Measurements from ENCODE around the gene FBXW5.

The FBXW5 gene

DNA sequence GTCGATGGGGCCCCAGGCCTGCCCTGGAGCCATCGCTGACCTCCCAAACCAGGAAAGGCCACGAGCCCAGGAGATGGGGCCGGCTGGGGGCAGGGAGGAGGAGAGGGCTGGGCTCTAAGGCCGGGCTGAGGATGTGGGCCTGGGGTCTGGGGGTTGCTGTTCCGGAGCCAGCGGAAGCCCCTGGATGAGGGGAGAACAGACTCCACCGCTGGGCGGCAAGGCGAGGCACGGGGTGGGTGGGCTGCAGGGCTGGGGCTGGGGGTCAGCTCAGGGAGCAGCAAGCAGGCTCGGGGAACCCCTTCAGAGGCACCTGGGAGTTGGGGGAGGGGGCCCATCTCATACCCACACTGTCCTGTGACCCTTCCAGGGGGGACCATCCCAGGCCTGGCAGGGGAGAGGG lies 19.2 kb upstream of the FBXW5 start:
- TF ChIP-seq, protein P1, sequence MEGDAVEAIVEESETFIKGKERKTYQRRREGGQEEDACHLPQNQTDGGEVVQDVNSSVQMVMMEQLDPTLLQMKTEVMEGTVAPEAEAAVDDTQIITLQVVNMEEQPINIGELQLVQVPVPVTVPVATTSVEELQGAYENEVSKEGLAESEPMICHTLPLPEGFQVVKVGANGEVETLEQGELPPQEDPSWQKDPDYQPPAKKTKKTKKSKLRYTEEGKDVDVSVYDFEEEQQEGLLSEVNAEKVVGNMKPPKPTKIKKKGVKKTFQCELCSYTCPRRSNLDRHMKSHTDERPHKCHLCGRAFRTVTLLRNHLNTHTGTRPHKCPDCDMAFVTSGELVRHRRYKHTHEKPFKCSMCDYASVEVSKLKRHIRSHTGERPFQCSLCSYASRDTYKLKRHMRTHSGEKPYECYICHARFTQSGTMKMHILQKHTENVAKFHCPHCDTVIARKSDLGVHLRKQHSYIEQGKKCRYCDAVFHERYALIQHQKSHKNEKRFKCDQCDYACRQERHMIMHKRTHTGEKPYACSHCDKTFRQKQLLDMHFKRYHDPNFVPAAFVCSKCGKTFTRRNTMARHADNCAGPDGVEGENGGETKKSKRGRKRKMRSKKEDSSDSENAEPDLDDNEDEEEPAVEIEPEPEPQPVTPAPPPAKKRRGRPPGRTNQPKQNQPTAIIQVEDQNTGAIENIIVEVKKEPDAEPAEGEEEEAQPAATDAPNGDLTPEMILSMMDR (IDR thresholded peaks at IDR 0.05; ENCODE audit: low read depth, low read length), result no peak
- no peak overlapping the region for H3K4me3 ChIP-seq (ENCODE audit: low read depth, low read length)

DNA sequence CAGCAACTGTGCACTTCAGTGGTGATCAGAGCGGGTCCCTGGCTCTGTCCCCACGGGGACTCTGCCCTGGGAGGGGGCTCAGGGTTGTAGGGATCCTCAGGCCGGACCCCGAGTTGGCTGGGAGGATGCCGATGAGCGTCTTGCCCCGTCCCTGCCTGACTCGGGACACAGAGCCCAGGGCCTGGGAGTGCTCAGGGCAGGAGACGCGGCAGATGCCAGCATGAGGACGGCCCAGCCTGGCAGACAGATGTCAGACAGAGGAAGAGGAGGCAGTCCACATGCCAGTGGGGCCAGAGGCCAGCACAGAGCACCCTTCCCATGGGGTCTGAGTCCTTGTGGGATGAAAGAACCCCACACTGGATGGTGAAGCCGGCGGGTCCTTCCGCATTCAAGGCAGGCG lies 18.8 kb upstream of the FBXW5 start:
- TF ChIP-seq, protein P1 (IDR thresholded peaks at IDR 0.05; ENCODE audit: low read depth, low read length), result no peak
- no peak overlapping the region for H3K4me3 ChIP-seq (ENCODE audit: low read depth, low read length)

DNA sequence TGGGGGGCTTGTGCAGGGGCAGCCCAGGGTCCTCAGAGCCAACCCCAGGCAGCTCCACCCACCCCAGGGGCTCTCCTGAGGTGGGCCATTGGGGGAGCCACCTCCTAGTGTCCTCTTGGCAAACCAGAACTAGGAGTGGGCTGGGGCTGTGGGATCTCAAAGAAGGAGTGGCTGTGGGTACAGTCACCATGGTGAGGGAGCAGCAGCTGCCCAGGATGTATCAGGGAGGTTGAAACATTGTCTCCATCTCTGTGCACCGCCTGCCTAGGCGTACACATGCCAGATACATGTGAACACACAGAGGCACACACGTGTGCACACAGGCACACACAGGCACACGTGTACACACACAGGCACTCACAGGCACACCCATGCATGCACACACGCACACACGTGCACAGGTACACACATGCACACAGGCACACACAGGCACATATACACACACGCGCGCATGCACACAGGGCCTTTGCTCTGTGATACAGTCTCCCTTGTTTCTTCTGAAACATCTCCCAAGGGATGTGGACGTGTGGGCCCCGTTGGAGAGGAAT lies 18.2 kb upstream of the FBXW5 start:
- TF ChIP-seq, protein P1 (IDR thresholded peaks at IDR 0.05; ENCODE audit: low read depth, low read length), result no peak
- H3K4me3 ChIP-seq (ENCODE audit: low read depth, low read length), result no peak overlapping the region

DNA sequence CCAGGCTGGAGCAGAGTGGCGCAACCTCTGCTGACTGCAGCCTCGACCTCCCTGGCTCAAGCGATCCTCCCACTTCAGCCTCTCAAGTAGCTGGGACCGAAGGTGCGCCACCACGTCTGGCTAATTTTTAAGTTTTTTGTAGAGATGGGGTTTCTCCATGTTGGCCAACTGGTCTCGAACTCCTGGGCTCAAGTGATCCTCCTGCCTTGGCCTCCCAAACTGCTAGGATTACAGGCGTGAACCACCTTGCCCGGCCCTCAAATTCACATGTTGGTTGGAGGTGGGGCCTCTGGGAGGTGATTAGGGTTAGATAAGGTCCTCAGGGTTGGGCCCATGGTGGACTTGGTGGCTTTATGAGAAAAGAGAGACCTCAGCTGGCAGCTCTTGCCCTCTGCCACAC lies 17.6 kb upstream of the FBXW5 start:
- no peak overlapping the region for H3K4me3 ChIP-seq (ENCODE audit: low read depth, low read length)
- TF ChIP-seq, protein P1 (IDR thresholded peaks at IDR 0.05; ENCODE audit: low read depth, low read length), result no peak

DNA sequence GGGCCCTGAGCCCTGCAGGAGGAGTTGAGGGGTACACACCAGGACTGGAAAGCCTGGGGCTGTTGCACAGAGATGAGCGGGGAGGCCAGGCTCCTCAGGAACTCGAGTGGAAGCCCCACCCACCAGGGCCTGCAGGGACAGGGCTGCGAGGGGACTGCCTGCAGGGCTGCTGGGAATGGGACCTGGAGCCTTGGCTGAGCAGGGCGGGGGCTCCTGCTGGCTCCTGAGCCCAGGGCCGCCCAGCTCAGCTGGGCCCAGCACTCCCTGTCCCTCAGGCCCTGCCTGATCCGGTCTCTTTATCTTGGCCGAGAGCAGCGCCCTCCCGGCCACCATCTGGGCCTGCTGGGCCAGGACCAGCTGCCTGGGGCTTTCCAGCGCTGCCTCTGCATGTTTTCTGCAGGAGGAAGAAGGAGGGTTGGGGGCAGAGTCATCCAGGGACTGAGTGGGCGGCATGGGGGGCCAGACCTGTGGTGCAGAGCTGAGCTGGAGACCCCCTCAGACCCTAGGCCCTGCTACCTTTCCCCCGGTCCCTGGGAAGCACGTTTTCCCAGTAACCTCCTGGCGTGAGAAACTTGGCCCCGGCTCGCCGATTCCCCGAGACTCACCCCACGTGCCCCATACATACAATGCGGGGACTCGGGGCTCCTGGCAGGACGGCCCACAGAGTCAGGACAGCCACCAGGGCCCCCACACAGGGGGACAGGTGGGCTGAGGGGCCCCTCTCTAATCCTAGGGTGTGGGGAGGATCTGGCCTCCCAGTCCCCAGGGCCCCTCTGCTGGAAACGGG lies 16.9 kb upstream of the FBXW5 start:
- TF ChIP-seq, protein P1 (IDR thresholded peaks at IDR 0.05; ENCODE audit: low read depth, low read length), result no peak
- H3K4me3 ChIP-seq (ENCODE audit: low read depth, low read length), result no peak overlapping the region

DNA sequence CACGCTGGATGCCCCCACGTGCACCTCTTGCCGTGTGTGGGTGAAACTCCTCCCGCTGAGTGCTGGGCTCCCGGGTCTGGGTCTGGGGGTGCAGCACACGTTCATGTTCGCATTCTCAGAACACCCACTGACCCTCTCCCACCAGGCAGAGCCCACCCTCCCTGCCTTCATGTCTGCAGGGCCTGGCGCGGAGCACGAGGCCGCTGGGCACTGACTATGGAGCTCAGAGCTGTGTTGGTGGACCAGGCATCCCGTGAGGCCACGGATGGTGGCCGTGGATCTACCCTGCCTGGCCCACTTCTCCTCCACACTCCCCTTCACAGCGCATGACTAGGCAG lies 16.4 kb upstream of the FBXW5 start:
- no peak overlapping the region for H3K4me3 ChIP-seq (ENCODE audit: low read depth, low read length)
- TF ChIP-seq, protein P1 (IDR thresholded peaks at IDR 0.05; ENCODE audit: low read depth, low read length), result no peak

DNA sequence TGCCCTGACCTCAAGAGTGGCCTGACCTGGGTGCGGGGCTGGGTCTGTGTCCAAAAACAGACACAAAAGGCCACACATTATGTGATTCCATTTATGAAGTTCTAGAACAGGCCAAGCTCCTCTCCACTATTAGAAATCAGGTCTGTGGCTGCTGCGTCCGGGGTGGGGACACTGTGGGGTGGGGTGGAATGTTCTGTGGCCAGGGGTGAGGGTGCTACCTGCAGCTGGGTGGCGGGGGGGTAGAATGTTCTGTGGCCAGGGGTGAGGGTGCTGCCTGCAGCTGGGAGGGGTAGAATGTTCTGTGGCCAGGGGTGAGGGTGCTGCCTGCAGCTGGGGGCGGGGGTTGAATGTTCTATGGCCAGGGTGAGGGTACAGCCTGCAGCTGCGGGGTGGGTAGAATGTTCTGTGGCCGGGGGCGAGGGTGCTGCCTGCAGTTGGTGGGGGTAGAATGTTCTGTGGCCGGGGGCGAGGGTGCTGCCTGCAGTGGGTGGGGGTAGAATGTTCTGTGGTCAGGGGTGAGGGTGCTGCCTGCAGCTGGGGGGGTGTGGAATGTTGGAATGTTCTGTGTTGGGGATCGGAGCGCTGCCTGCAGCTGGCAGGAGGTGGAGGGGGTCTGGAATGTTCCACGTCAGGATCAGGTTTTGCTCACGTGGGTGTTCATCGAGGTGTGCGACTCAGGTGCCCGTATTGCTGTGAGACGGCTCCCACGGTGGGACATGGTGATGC lies 15.8 kb upstream of the FBXW5 start:
- H3K4me3 ChIP-seq (ENCODE audit: low read depth, low read length), result no peak overlapping the region
- TF ChIP-seq, protein P1 (IDR thresholded peaks at IDR 0.05; ENCODE audit: low read depth, low read length), result no peak

Data from WI38 (cell line).